Muscle layer of colon (tissue), 2 donors: ENCODE results near the gene CASP2.
"Not testable (repeated sequence)": the region's sequence is repeated elsewhere in the genome, so short reads cannot be mapped to it uniquely, and the experiment has no call there.

Source experiments
- H3K27ac ChIP-seq: one replicate; pipeline ENCODE4 v1.7.0; 2013; ENCODE audit warnings: low read depth, mild to moderate bottlenecking, low read length, moderate library complexity
- H3K27me3 ChIP-seq, 2 donors: one replicate each; pipeline ENCODE4 v1.7.0; 2013; ENCODE audit warnings: low read length in 2 of 2, mild to moderate bottlenecking in 2 of 2; ENCODE audit not compliant: insufficient read depth in 2 of 2, control insufficient read depth in 1 of 2
- H3K36me3 ChIP-seq: one replicate; pipeline ENCODE4 v1.7.0; 2013; ENCODE audit warnings: mild to moderate bottlenecking, low read length; ENCODE audit not compliant: insufficient read depth
- H3K4me1 ChIP-seq: one replicate; pipeline ENCODE4 v1.7.0; 2013; ENCODE audit warnings: mild to moderate bottlenecking, low read length; ENCODE audit not compliant: insufficient read depth
- H3K4me3 ChIP-seq, 2 donors: one replicate each; pipeline ENCODE4 v1.7.0; 2013; ENCODE audit warnings: low read length in 2 of 2, low read depth in 1 of 2, mild to moderate bottlenecking in 1 of 2, moderate library complexity in 1 of 2
- H3K9ac ChIP-seq: one replicate; pipeline ENCODE4 v1.7.0; 2013; ENCODE audit warnings: low read length
- H3K9me3 ChIP-seq: one replicate; pipeline ENCODE4 v1.7.0; 2013; ENCODE audit warnings: mild to moderate bottlenecking, low read length
- donor health status: abdominal sarcoma.
- donor health status: Adenocarcinoma of cecum.

Gene CASP2

GRCh38 chr7:143250822-143251221, 37.3 kb upstream of the CASP2 start:
- H3K27me3 ChIP-seq: no peaks in the 10 kb centered on the region
- no peak overlapping the region for H3K9ac ChIP-seq
- H3K4me3 ChIP-seq: no peak overlapping the region
- no peak overlapping the region for H3K27ac ChIP-seq
- H3K36me3 ChIP-seq: no peaks in the 10 kb centered on the region
- no peaks in the 10 kb centered on the region for H3K9me3 ChIP-seq
- no peaks in the 10 kb centered on the region for H3K4me1 ChIP-seq

DNA sequence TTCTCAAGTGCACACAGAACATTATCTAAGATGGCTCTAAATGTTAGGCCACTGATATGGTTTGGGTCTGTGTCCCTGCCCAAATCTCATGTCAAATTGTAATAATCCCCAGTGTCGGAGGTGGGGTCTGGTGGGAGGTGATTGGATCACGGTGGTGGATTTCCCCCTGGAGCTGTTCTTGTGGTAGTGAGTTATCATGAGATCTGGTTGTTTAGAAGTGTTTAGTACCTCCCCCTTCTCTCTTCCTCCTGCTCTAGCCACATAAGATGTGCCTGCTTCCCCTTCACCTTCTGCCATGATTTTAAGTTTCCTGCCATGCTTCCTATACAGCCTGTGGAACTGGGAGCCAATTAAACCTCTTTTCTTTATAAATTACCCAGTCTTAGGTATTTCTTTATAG, 36.1 kb upstream of the CASP2 start:
- no peaks in the 10 kb centered on the region for H3K27me3 ChIP-seq
- H3K27ac ChIP-seq: no peak overlapping the region
- no peaks in the 10 kb centered on the region for H3K36me3 ChIP-seq

DNA sequence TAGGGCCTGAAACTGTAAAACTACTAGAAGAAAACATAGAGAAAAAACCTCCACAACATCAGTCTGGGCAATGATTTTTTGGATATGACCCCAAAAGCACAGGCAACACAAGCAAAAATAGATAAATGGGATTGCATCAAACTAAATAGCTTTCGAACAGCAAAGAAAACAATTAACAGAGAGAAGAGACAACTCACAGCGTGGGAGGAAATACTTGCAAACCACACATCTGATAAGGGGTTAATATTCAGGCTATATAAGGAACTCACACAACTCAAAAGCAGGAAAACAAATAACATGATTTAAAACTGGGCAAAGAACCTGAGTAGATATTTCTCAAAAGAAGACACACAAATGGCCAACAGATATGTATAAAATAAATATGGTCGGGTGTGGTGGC, 32.6 kb upstream of the CASP2 start:
- Histone ChIP-seq H3K27me3 (no peaks in the 10 kb centered on the region), H3K4me3 (no peak overlapping the region), H3K27ac (no peak overlapping the region), H3K36me3 (no peaks in the 10 kb centered on the region), H3K4me1 (peaks cover 10% of the 10 kb centered on the region), H3K9ac (no peak overlapping the region), H3K9me3 (no peaks in the 10 kb centered on the region)

More for the DNA sequence above, 36.1 kb upstream of the CASP2 start:
- Histone ChIP-seq H3K9me3 (no peaks in the 10 kb centered on the region), H3K9ac (no peak overlapping the region), H3K4me1 (no peaks in the 10 kb centered on the region), H3K4me3 (no peak overlapping the region)

GRCh38 chr7:143256325-143256724, 31.8 kb upstream of the CASP2 start:
- Histone ChIP-seq H3K9me3 (no peaks in the 10 kb centered on the region), H3K4me3 (no peak overlapping the region), H3K9ac (no peak overlapping the region), H3K36me3 (no peaks in the 10 kb centered on the region), H3K27ac (no peak overlapping the region), H3K27me3 (no peaks in the 10 kb centered on the region), H3K4me1 (peaks cover 10% of the 10 kb centered on the region)

GRCh38 chr7:143256932-143257331, 31.2 kb upstream of the CASP2 start:
- H3K9me3 ChIP-seq: no peaks in the 10 kb centered on the region
- H3K4me3 ChIP-seq: no peak overlapping the region
- peaks cover 10% of the 10 kb centered on the region for H3K4me1 ChIP-seq
- no peaks in the 10 kb centered on the region for H3K36me3 ChIP-seq
- no peak overlapping the region for H3K9ac ChIP-seq
- H3K27ac ChIP-seq: no peak overlapping the region
- no peaks in the 10 kb centered on the region for H3K27me3 ChIP-seq

GRCh38 chr7:143257501-143257900, 30.6 kb upstream of the CASP2 start:
- no peaks in the 10 kb centered on the region for H3K36me3 ChIP-seq
- peaks cover 10% of the 10 kb centered on the region for H3K4me1 ChIP-seq
- no peaks in the 10 kb centered on the region for H3K27me3 ChIP-seq
- no peaks in the 10 kb centered on the region for H3K9me3 ChIP-seq
- no peak overlapping the region for H3K27ac ChIP-seq
- H3K4me3 ChIP-seq: no peak overlapping the region
- no peak overlapping the region for H3K9ac ChIP-seq

GRCh38 chr7:143258831-143259230, 29.3 kb upstream of the CASP2 start:
- H3K4me1 ChIP-seq: peaks cover 14% of the 10 kb centered on the region
- H3K36me3 ChIP-seq: no peaks in the 10 kb centered on the region
- no peaks in the 10 kb centered on the region for H3K9me3 ChIP-seq
- no peak overlapping the region for H3K27ac ChIP-seq
- no peak overlapping the region for H3K9ac ChIP-seq
- no peaks in the 10 kb centered on the region for H3K27me3 ChIP-seq
- H3K4me3 ChIP-seq: no peak overlapping the region

- H3K9me3 ChIP-seq: no peaks in the 10 kb centered on the region
- no peaks in the 10 kb centered on the region for H3K27me3 ChIP-seq
- no peak overlapping the region for H3K27ac ChIP-seq
Observed at GRCh38 chr7:143259765-143260164, 28.4 kb upstream of the CASP2 start.

GRCh38 chr7:143261901-143262300, 26.2 kb upstream of the CASP2 start:
- H3K9me3 ChIP-seq: no peaks in the 10 kb centered on the region
- H3K4me3 ChIP-seq: no peak overlapping the region
- H3K27ac ChIP-seq: no peak overlapping the region
- peaks cover 8% of the 10 kb centered on the region for H3K36me3 ChIP-seq
- H3K9ac ChIP-seq: no peak overlapping the region
- H3K27me3 ChIP-seq: no peaks in the 10 kb centered on the region
- peaks cover 25% of the 10 kb centered on the region for H3K4me1 ChIP-seq

More at GRCh38 chr7:143259765-143260164, 28.4 kb upstream of the CASP2 start:
- Histone ChIP-seq H3K4me3 (no peak overlapping the region), H3K9ac (no peak overlapping the region), H3K36me3 (no peaks in the 10 kb centered on the region), H3K4me1 (peaks cover 22% of the 10 kb centered on the region)

GRCh38 chr7:143263266-143264195, 24.6 kb upstream of the CASP2 start, which contains the start of gene GSTK1:
Gene GSTK1 (plus strand): TSS chr7:143263441. CDS start chr7:143263514, 73 bp downstream.
- Histone ChIP-seq H3K9me3 (no peaks in the 10 kb centered on the region), H3K27ac (peak within 1 kb of the TSS; percentile 91), H3K4me3 (peak within 1 kb of the TSS; percentile 94 to 97), H3K36me3 (peaks cover 22% of the 10 kb centered on the region), H3K9ac (peak within 1 kb of the TSS; percentile 80), H3K4me1 (peaks cover 24% of the 10 kb centered on the region), H3K27me3 (no peaks in the 10 kb centered on the region)

DNA sequence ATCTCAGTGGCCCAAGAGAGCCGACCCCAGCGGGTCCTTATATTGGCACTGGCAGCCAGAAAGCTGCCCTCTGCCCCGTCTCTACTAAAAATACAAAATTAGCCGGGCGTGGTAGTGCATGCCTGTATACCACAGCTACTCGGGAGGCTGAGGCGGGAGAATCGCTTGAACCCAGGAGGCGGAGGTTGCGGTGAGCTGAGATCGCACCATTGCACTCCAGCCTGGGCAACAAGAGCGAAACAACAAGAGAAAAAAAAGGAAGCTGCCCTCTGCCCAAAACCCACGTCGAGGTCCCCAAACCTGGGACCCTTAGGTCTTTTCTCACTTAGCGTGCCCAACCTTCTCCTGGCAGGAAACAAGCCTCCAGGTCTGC, 24.0 kb upstream of the CASP2 start:
- peaks cover 19% of the 10 kb centered on the region for H3K4me1 ChIP-seq
- H3K9me3 ChIP-seq, H3K27me3 ChIP-seq: not testable (repeated sequence)
- H3K27ac ChIP-seq: peak overlapping the region; percentile 91
- H3K9ac ChIP-seq: peak overlapping the region; percentile 80
- peak overlapping the region; percentile 94 to 97 for H3K4me3 ChIP-seq
- H3K36me3 ChIP-seq: peaks cover 28% of the 10 kb centered on the region
